GM23248 (cell line): ENCODE results near the gene SIK3. TPM values are rescaled to one million over a fixed set of nuclear protein-coding genes. Genes with fewer than 3 reads are reported as not detected.

Source experiments
- DNase-seq: peaks from one replicate; pipeline ENCODE4 v3.0.0-alpha.2; 2015
- H2AFZ ChIP-seq: fragments of 200-600 bp; sonication (generic); 2 replicates; pipeline ENCODE4 v1.6.1; 2016; ENCODE audit warnings: antibody characterized with exemption
- H3F3A ChIP-seq: fragments of 200-600 bp; sonication (generic); 2 replicates; pipeline ENCODE4 v1.6.1; 2016; ENCODE audit warnings: mild to moderate bottlenecking, antibody characterized with exemption, mixed run types; ENCODE audit not compliant: insufficient read depth
- H3K27ac ChIP-seq: fragments of 200-600 bp; sonication (generic); 2 replicates; pipeline ENCODE4 v1.5.1; 2016; ENCODE audit warnings: mild to moderate bottlenecking
- H3K27me3 ChIP-seq: fragments of 200-600 bp; sonication (generic); replicated peaks from 2 replicates; pipeline ENCODE4 v1.6.1; 2016; ENCODE audit warnings: mild to moderate bottlenecking; ENCODE audit not compliant: insufficient read depth
- H3K36me3 ChIP-seq: fragments of 200-600 bp; sonication (generic); 2 replicates; pipeline ENCODE4 v1.6.1; 2016; ENCODE audit warnings: low read depth, mild to moderate bottlenecking
- H3K4me1 ChIP-seq: fragments of 200-600 bp; sonication (generic); 2 replicates; pipeline ENCODE4 v1.6.1; 2016; ENCODE audit warnings: mild to moderate bottlenecking; ENCODE audit not compliant: insufficient read depth
- H3K4me2 ChIP-seq: fragments of 200-600 bp; sonication (generic); one replicate; pipeline ENCODE4 v1.6.1; 2016; ENCODE audit warnings: mild to moderate bottlenecking; ENCODE audit not compliant: unreplicated experiment
- H3K4me3 ChIP-seq: fragments of 200-600 bp; sonication (generic); 2 replicates; pipeline ENCODE4 v1.5.1; 2016; ENCODE audit warnings: mild to moderate bottlenecking
- H3K79me2 ChIP-seq: fragments of 200-600 bp; sonication (generic); 2 replicates; pipeline ENCODE4 v1.6.1; 2016; ENCODE audit warnings: mild to moderate bottlenecking; ENCODE audit not compliant: insufficient read depth
- H3K9ac ChIP-seq: fragments of 200-600 bp; sonication (generic); 2 replicates; pipeline ENCODE4 v1.6.1; 2016; ENCODE audit warnings: mild to moderate bottlenecking
- H3K9me2 ChIP-seq: fragments of 200-600 bp; sonication (generic); 2 replicates; pipeline ENCODE4 v1.6.1; 2016; ENCODE audit warnings: mixed run types, mild to moderate bottlenecking, moderate library complexity; ENCODE audit not compliant: insufficient read depth
- H3K9me3 ChIP-seq: fragments of 200-600 bp; sonication (generic); one replicate; pipeline ENCODE4 v1.6.1; 2017; ENCODE audit warnings: low read depth
- H4K20me1 ChIP-seq: fragments of 200-600 bp; sonication (generic); 2 replicates; pipeline ENCODE4 v1.6.0; 2016; ENCODE audit not compliant: insufficient read depth
- EZH2 ChIP-seq: fragments of 200-600 bp; sonication (generic); IDR thresholded peaks from 2 replicates; pipeline ENCODE4 v1.6.1; 2018; ENCODE audit warnings: antibody characterized with exemption, mild to moderate bottlenecking; ENCODE audit not compliant: insufficient read depth, poor library complexity, severe bottlenecking
- EZH2phosphoT487 ChIP-seq: fragments of 200-600 bp; sonication (generic); IDR thresholded peaks from 2 replicates; pipeline ENCODE4 v1.6.1; 2018; ENCODE audit warnings: antibody characterized with exemption, moderate library complexity, mild to moderate bottlenecking, low read depth; ENCODE audit not compliant: insufficient read depth
- WGBS, 2 experiments: methylation state at CpG; one replicate each; pipeline ENCODE4 v1.1.6; 2015 to 2017; ENCODE audit warnings: low lambda C conversion rate in 2 of 2, low coverage in 1 of 2; ENCODE audit errors: missing lambda C conversion rate in 2 of 2; 5-methylcytosine and 5-hydroxymethylcytosine counted together
- in situ Hi-C: fragments of 300-500 bp; cut with MboI; formaldehyde crosslinking; loops from 2 replicates; pipeline ENCODE4 v1.15.0; 2020
- polyA plus RNA-seq: library from polyadenylated mRNA; unstranded; fragments of >200 nt; fragmentation: Nextera tagmentation; extraction: Ambion mirVana; gene quantifications from 2 replicates; pipeline ENCODE4 v1.2.1, GENCODE V29; 2016
- total RNA-seq: library from RNA; depleted of rRNA; stranded (reverse); fragments of >200 nt; shearing (Covaris generic); gene quantifications from 2 replicates; pipeline ENCODE4 v1.2.3, GENCODE V29; 2014

SIK3 gene
- total and polyA plus RNA-seq, 2 experiments from 2014 or later = 4.2 to 15.5 TPM

DNA sequence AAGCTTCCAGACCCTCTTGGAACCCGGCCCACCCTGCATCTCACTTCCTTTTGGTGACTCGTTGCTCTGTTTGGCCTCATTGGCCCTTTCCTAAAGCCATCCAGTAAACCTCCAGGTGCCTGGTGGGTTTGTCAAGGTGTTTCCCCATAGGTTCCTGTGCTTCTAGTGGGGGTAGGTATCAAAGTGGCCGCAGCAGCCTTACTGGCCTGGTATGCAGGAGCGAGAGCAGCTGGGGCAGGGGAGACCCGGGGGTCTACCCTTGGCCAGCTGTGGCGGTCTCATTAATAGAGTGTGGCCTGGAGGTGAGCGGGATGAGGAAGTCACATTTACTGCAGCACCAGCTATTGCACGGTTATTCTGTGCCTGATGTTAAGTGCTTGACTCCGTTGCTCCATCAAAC, 279.2 kb downstream of the SIK3 start:
- Histone ChIP-seq H3K27me3 (no peaks in the 10 kb centered on the region), H3K36me3 (no peaks in the 10 kb centered on the region), H3K4me1 (no peaks in the 10 kb centered on the region), H3K4me2 (no peak overlapping the region), H4K20me1 (no peaks in the 10 kb centered on the region), H3F3A (no peaks in the 10 kb centered on the region), H3K27ac (no peak overlapping the region), H3K79me2 (no peaks in the 10 kb centered on the region), H3K9ac (no peak overlapping the region), H3K4me3 (no peak overlapping the region), H2AFZ (no peak overlapping the region), H3K9me2 (no peaks in the 10 kb centered on the region), H3K9me3 (no peaks in the 10 kb centered on the region)
- no peak for DNase-seq
- in situ Hi-C loops = no loop called here
- 76 to 78% methylated on average over 9 of the region's 9 CpGs for WGBS, 2 experiments
- TF ChIP-seq EZH2phosphoT487 = no peak
- TF ChIP-seq EZH2 = no peak

DNA sequence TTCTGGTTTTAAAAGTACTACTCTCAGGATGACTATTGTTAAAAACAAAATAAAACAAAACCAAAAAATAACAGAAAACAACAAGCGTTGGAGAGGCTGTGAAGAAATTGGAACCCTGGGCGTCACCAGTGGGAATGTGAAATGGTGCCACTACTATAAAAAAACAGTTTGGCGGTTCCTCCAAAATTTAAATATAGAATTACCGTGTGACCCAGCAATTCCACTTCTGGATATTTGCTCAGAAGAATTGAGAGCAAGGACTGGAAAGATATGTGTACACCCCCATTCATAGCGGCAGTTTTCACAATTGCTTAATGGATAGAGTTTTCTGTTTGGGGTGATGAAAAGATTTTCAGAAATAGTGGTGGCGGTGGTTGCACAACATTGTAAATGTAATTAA, 283.7 kb downstream of the SIK3 start:
- Histone ChIP-seq H3K27ac (peak overlapping the region; percentile 49), H3F3A (peaks cover 7% of the 10 kb centered on the region; the same call in 1 of the 2 replicates), H3K9me3 (no peaks in the 10 kb centered on the region), H3K27me3 (no peaks in the 10 kb centered on the region), H3K4me3 (no peak overlapping the region), H2AFZ (no peak overlapping the region), H3K9ac (no peak overlapping the region), H3K4me1 (peaks cover 8% of the 10 kb centered on the region), H4K20me1 (no peaks in the 10 kb centered on the region), H3K36me3 (no peaks in the 10 kb centered on the region), H3K9me2 (no peaks in the 10 kb centered on the region), H3K4me2 (no peak overlapping the region), H3K79me2 (no peaks in the 10 kb centered on the region)
- 81 to 86% methylated on average over 6 of the region's 6 CpGs for WGBS, 2 experiments
- no peak for TF ChIP-seq EZH2phosphoT487
- no peak for TF ChIP-seq EZH2
- in situ Hi-C loops = no loop called here
- DNase-seq = no peak

DNA sequence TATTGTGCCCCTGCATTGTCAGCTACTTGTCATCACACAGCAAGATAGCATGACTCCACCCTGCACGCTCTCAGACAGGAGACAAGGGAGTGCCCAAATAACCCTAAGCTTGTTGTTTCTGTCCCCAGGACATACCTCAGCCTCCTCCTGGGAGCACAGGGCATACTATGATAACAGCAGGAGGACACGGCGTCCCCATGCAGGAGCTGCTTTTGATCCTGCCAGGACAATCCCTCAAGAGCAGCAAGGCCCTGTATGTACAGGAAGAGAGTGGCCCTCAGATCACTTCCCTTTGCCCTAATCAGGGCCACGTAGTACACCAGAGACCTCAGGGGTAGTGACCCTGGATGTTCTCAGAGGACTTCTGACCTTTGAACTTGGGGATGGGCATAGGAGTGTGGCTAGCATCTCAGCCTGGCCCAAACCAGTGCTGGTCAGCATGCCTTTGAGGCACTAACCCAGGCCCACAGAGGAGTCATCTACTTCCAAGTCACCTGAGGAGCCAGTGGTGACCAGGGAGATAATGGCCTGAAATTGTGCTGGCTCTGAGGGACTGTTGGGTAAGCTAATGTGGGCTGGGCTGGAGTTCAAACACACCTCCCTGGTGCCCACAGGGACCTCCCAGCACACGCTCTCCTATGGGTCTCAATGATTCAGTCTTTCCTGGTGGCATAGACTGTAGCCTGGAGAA, 284.3 kb downstream of the SIK3 start:
- H4K20me1 ChIP-seq = no peaks in the 10 kb centered on the region
- H3K27me3 ChIP-seq = no peaks in the 10 kb centered on the region
- DNase-seq = peak; percentile 62
- H3K9me3 ChIP-seq = no peaks in the 10 kb centered on the region
- in situ Hi-C loops = no loop called here
- no peak overlapping the region for H2AFZ ChIP-seq
- no peak overlapping the region for H3K4me3 ChIP-seq
- H3K79me2 ChIP-seq = no peaks in the 10 kb centered on the region
- 39 to 59% methylated on average over 4 to 5 of the region's 5 CpGs for WGBS, 2 experiments
- no peak overlapping the region for H3K9ac ChIP-seq
- peaks cover 7% of the 10 kb centered on the region; the same call in 1 of the 2 replicates for H3F3A ChIP-seq
- H3K27ac ChIP-seq = peak overlapping the region; percentile 49
- no peaks in the 10 kb centered on the region for H3K9me2 ChIP-seq
- H3K4me2 ChIP-seq = no peak overlapping the region
- H3K36me3 ChIP-seq = no peaks in the 10 kb centered on the region
- H3K4me1 ChIP-seq = peaks cover 12% of the 10 kb centered on the region
- TF ChIP-seq EZH2phosphoT487 = no peak
- no peak for TF ChIP-seq EZH2

DNA sequence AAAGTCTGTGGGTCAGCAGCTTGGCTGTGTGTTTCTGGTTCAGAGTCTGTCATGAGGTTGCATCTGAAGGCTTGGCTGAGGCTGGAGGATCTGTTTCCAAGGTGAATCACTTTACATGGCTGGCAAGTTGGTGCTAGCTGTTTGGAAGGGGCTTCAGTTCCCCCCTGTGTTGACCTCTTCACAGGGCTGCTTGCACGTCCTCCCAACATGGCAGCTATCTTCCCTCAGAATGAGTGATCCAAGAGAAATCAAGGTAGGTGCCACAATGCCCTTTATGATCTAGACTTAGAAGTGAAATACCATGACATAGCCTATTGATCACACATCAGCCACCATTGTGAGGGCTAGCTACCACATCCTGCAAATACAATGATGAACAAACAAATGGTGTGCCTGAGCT, 285.1 kb downstream of the SIK3 start:
- Histone ChIP-seq H3K27me3 (no peaks in the 10 kb centered on the region), H3K4me2 (no peak overlapping the region), H3K4me1 (peaks cover 17% of the 10 kb centered on the region), H3K27ac (no peak overlapping the region), H4K20me1 (no peaks in the 10 kb centered on the region), H2AFZ (no peak overlapping the region), H3K36me3 (no peaks in the 10 kb centered on the region), H3F3A (peaks cover 7% of the 10 kb centered on the region; the same call in 1 of the 2 replicates), H3K9ac (no peak overlapping the region), H3K79me2 (no peaks in the 10 kb centered on the region), H3K9me3 (no peaks in the 10 kb centered on the region), H3K9me2 (no peaks in the 10 kb centered on the region), H3K4me3 (no peak overlapping the region)
- in situ Hi-C loops = no loop called here
- 22 to 50% methylated on average over 1 of the region's 1 CpG for WGBS, 2 experiments
- no peak for TF ChIP-seq EZH2
- no peak for TF ChIP-seq EZH2phosphoT487
- no peak for DNase-seq

DNA sequence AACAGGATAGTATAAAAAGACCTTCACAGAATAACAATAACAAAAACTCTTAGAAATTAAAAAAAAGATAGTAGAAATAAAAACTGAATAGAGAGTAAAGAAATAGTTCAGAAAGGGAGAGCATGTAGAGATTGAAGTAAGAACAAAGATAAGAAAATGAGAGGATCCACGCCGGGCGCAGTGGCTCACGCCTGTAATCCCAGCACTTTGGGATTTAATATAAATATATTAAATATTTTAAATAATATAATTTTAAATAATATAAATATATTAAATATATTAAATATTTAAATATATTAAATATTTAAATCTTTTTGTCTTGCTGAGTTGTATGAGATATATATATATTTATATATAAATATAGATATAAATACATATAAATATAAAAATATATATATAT, 286.1 kb downstream of the SIK3 start:
- DNase-seq = no peak
- no peak overlapping the region for H3K9ac ChIP-seq
- H3K4me3 ChIP-seq = no peak overlapping the region
- H2AFZ ChIP-seq = no peak overlapping the region
- H3K79me2 ChIP-seq = no peaks in the 10 kb centered on the region
- H3F3A ChIP-seq = peaks cover 7% of the 10 kb centered on the region; the same call in 1 of the 2 replicates
- no peak overlapping the region for H3K4me2 ChIP-seq
- H3K36me3 ChIP-seq = no peaks in the 10 kb centered on the region
- 92% methylated on average over 4 of the region's 4 CpGs for WGBS, 2 experiments
- no peaks in the 10 kb centered on the region for H4K20me1 ChIP-seq
- no peak overlapping the region for H3K27ac ChIP-seq
- no peaks in the 10 kb centered on the region for H3K9me2 ChIP-seq
- TF ChIP-seq EZH2 (no peak), EZH2phosphoT487 (no peak)
- in situ Hi-C loops = no loop called here
- H3K4me1 ChIP-seq = peaks cover 17% of the 10 kb centered on the region
- H3K27me3 ChIP-seq = no peaks in the 10 kb centered on the region
- H3K9me3 ChIP-seq = no peaks in the 10 kb centered on the region
